Measurements from ENCODE around the gene RFTN1. TPM values are rescaled to one million over a fixed set of nuclear protein-coding genes. Genes with fewer than 3 reads are reported as not detected.

Gene RFTN1
- total and polyA plus RNA-seq, 7 donors = 9.1 to 33.1 (median 15.9) TPM

- H3K4me1 ChIP-seq = peaks cover 55% of the 10 kb centered on the region
- no peak for DNase-seq
- ATAC-seq = no peak
- no peaks in the 10 kb centered on the region for H3K27me3 ChIP-seq (ENCODE audit: insufficient read depth in 3 of 3, low read length in 2 of 3)
- H3K4me3 ChIP-seq = no peak overlapping the region
- no peak overlapping the region for H3K27ac ChIP-seq
- TF ChIP-seq CTCF (IDR thresholded peaks at IDR 0.05) = no peak
- H3K9me3 ChIP-seq = no peaks in the 10 kb centered on the region
- intact Hi-C loops (cut with DNase I) = no loop called here
- WGBS, 3 donors = 59 to 70% (median 68%) methylated on average over 9 of the region's 9 CpGs
- H3K36me3 ChIP-seq (ENCODE audit: insufficient read depth in 1 of 2, low read depth in 1 of 2) = peaks cover 2 to 10% of the 10 kb centered on the region in 2 donors
Observed at GRCh38 chr3:16357186-16358121, 156.0 kb downstream of the RFTN1 start.

GRCh38 chr3:16355828-16356227, 157.7 kb downstream of the RFTN1 start:
- no peak for TF ChIP-seq CTCF (IDR thresholded peaks at IDR 0.05)
- DNase-seq (no peak), ATAC-seq (peak; percentile 45 to 67 (median 50))
- Histone ChIP-seq H3K4me1 (peaks cover 61% of the 10 kb centered on the region), H3K27ac (peak overlapping the region; percentile 46), H3K4me3 (no peak overlapping the region), H3K36me3 (ENCODE audit: insufficient read depth in 1 of 2, low read depth in 1 of 2) (peaks cover 0 to 4% of the 10 kb centered on the region in 2 donors), H3K9me3 (no peaks in the 10 kb centered on the region), H3K27me3 (ENCODE audit: insufficient read depth in 3 of 3, low read length in 2 of 3) (no peaks in the 10 kb centered on the region)
- intact Hi-C loops (cut with DNase I) = no loop called here
- 26 to 48% (median 38%) methylated on average over 6 of the region's 6 CpGs for WGBS, 3 donors

- H3K27ac ChIP-seq = peak overlapping the region; percentile 11
- WGBS, 3 donors = 29 to 50% (median 34%) methylated on average over 3 of the region's 3 CpGs
- intact Hi-C loops (cut with DNase I) = no loop called here
- TF ChIP-seq CTCF (IDR thresholded peaks at IDR 0.05) = no peak
- ATAC-seq (peak; percentile 58 to 86 (median 79)), DNase-seq (no peak)
- H3K9me3 ChIP-seq = no peaks in the 10 kb centered on the region
- H3K4me3 ChIP-seq = no peak overlapping the region
- H3K36me3 ChIP-seq (ENCODE audit: insufficient read depth in 1 of 2, low read depth in 1 of 2) = peaks cover under 1 to 4% of the 10 kb centered on the region in 2 donors
- H3K4me1 ChIP-seq = peaks cover 66% of the 10 kb centered on the region
- H3K27me3 ChIP-seq (ENCODE audit: insufficient read depth in 3 of 3, low read length in 2 of 3) = no peaks in the 10 kb centered on the region
Observed at GRCh38 chr3:16354291-16354690, 159.2 kb downstream of the RFTN1 start.

- ATAC-seq = no peak
- peaks cover 59% of the 10 kb centered on the region for H3K4me1 ChIP-seq
- 72 to 91% (median 81%) methylated on average over 2 of the region's 2 CpGs for WGBS, 3 donors
Observed at GRCh38 chr3:16352428-16352827, 161.1 kb downstream of the RFTN1 start.

More at GRCh38 chr3:16352428-16352827, 161.1 kb downstream of the RFTN1 start:
- Histone ChIP-seq H3K4me3 (no peak overlapping the region), H3K27ac (no peak overlapping the region), H3K9me3 (no peaks in the 10 kb centered on the region), H3K36me3 (ENCODE audit: insufficient read depth in 1 of 2, low read depth in 1 of 2) (peaks cover 4% of the 10 kb centered on the region in 2 donors), H3K27me3 (ENCODE audit: insufficient read depth in 3 of 3, low read length in 2 of 3) (no peaks in the 10 kb centered on the region)
- intact Hi-C loops (cut with DNase I) = no loop called here
- no peak for DNase-seq
- TF ChIP-seq CTCF (IDR thresholded peaks at IDR 0.05) = no peak

All from psoas muscle (tissue), 8 donors.